HG03571 (cell line): ENCODE data around the gene FBL.
A peak's percentile ranks its signal among the peaks of the same experiment; 100 is the strongest.
"Not testable (repeated sequence)": the region's sequence is repeated elsewhere in the genome, so short reads cannot be mapped to it uniquely, and the experiment has no call there.

Experiments used
- ATAC-seq: cut with Tn5 transposase; IDR thresholded peaks from one replicate; pipeline ENCODE4 v1.9.1; 2021; ENCODE audit not compliant: unreplicated experiment

The FBL gene

GRCh38 chr19:39825531-39826076 is 20.6 kb downstream of the FBL start:
- ATAC-seq = no peak

DNA sequence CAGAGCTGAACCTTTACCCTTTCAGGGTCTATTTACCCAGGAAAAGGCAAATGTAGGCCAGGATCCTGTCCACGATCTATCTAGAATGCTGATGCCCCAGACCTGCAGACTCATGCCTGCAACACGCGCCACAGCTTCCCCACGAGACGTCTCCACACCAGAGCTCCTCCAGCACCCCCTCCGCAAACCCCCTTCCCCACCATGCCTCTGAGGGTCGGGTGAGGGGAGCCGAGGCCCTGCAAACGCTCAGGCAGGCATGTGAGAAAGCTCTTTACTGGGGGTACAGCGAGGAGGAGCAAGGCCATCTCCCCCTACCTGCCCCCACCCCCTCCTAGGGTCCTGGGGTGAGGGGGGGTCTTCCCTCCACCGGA is 21.1 kb downstream of the FBL start:
- no peak for ATAC-seq

DNA sequence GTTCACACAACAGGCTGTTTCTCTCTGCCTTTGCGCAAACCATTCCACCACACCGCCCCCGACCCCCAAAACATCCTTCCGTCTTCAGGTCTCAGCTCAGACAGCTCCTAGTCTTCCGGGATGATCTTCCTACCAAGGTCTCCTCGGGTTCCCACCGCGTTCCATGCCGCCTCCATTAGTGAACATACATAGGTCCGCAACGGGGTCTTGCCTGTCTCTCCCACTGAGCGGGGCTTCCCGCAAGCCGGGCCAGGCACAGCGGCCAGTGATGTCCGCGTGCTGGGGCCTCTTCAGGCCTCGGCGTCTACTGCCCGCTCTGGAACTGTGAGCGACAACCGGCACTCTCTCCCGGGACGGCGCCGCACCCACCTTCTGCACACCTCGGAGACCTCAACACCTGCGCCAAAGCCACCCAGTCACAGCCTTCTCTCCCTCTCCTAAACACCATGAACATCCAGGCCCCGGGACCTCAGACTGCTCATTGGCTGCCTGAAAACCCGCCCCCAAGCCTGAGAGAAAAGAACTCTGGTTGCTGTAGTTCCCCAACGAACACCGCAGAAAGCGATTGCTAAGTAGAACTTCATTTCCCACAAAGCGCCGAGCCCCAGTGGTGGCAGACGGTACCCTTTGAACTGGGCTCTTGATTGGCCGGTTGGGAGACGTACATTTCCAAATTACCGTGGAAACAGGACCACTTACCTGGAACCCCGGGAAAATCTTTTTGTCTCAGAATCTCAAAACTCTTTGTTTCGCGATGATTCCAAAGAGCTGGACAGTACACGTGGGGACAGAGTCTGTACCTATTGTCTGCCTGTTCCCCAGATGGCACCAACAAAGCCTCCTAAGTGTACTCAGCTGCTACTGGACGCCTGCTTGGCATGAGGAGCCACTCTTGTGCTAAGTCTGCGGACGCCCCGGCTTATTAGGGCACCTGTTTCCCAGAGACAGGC is 21.8 kb downstream of the FBL start:
- ATAC-seq = peak; percentile 73

- ATAC-seq = no peak
Measured at GRCh38 chr19:39823686-39824085, 22.5 kb downstream of the FBL start.

- ATAC-seq = no peak
Measured at GRCh38 chr19:39820696-39821095, 25.5 kb downstream of the FBL start.

DNA sequence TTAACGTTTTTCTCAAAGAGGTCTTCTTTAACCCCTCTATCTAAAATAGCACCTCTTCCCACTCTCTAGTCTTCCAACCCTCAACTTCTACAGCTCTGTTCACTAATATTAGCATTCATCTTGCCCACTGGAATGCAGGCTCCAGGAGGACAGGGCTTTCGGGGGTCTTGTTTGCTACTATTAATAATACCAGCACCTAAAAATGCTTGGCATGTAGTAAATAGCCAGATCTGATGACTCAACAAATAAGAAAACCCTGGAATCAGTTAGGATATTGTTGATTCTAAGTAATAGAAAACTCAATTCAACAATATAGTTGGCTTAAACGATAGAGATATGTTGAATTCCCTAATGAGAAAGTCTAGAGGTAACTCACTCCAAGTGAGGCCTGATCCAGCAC is 26.4 kb downstream of the FBL start:
- ATAC-seq = no peak

GRCh38 chr19:39818626-39819097 is 27.5 kb downstream of the FBL start:
- ATAC-seq = no peak

DNA sequence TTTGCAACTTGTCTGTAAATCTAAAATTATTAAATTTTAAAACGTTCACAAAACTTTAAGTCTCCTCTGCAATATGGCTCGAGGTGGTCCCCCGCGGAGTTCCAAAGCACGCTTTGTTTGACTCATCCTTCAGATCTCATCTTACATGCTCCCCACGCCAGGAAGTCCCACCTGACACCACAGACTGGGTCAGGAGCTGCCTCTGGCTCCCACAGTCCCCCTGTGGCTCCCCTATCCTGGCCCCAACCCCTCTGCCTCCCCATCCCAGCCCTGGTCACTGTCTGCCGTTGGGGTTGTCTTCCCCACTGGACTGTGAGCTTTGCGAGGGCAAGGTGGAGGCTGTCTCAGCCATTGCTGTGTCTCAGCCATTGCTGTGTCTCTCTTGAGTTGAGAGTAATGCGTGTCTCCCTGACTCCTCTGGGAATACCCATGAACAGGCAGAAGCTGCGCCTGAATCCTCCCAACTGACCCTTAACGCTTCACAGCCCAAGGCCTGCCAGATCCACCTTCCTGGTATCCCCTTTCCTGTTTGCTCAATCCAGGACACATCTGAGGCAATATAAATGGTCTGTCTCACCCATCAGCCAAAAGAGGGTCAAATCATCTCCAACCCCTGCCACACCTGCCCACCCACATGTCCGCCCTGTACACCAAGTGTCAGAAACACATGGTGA is 28.2 kb downstream of the FBL start:
- no peak for ATAC-seq

DNA sequence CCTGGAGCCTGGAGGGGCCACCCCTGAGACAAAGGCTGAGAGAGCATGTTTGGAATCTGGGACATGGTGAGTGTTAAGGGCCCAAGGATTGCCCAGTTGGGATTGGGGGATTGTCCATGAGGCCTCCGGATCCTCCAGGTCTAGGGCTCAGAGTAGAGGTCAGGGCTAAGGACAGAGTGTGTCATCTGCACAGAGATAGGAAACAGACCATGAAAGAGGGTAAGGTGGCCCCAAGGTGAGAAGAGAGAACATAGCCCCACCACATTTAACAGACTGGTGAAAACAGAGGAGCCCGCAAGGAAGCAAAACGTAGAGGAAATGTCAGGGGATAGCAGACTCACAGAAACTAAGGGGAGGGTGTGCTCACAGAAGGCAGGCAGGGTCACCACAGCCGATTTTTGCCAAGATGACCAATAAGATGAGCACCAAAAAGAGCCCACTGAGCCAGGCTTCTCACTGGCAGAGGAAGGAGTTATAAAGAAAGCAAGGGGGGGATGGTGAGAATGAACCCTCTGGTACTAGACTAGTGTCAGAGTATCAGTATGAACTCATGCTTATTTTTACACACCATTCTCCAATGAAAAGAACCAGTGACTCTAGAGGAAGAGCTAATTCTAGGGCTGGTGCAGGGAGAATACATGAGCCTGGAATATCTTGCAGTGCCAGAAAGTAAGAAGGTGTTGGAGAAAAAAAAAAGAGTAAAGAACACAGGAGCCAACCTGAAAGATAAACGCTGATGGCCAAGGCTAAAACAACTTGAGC is 29.7 kb downstream of the FBL start:
- no peak for ATAC-seq

- no peak for ATAC-seq
Measured at GRCh38 chr19:39814595-39814994, 31.6 kb downstream of the FBL start.

DNA sequence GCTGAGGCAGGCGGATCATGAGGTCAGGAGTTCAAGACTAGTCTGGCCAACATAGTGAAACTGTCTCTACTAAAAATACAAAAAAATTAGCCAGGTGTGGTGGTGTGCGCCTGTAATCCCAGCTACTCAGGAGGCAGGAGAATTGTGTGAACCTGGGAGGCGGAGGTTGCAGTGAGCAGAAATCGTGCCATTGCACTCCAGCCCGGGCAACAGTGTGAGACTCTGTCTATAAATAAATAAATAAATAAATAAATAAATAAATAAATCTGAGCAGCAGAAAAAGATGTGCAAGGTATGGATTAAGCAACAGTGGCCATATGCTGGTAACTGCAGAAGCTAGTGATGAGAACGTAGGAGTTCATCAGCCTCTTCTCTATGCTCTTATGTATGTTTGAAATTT is 32.1 kb downstream of the FBL start:
- ATAC-seq = not testable (repeated sequence)

- ATAC-seq = no peak
Measured at GRCh38 chr19:39813264-39813993, 32.8 kb downstream of the FBL start.

GRCh38 chr19:39811064-39811463 is 35.1 kb downstream of the FBL start:
- no peak for ATAC-seq

GRCh38 chr19:39810424-39810823 is 35.8 kb downstream of the FBL start:
- ATAC-seq = no peak

DNA sequence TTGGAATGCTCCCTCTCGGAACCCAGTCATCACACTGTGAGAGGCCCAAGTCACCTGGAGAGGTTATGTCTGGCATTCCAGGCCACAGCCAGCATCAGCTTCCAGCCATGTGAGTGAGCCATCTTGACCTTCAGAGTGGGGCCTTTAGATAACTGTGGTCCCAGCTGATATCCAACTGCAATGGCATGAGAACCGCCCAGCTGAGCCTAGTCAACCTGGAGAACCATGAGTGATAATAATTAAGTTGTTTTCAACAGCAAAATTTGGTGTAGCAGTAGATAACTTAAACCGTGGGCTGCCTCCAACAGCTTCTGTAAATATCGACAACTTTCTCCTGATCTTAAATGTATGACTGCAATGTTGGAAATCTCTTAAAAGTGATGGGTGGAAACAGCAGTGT is 36.8 kb downstream of the FBL start:
- ATAC-seq = no peak

GRCh38 chr19:39808688-39809087 is 37.5 kb downstream of the FBL start:
- not testable (repeated sequence) for ATAC-seq

DNA sequence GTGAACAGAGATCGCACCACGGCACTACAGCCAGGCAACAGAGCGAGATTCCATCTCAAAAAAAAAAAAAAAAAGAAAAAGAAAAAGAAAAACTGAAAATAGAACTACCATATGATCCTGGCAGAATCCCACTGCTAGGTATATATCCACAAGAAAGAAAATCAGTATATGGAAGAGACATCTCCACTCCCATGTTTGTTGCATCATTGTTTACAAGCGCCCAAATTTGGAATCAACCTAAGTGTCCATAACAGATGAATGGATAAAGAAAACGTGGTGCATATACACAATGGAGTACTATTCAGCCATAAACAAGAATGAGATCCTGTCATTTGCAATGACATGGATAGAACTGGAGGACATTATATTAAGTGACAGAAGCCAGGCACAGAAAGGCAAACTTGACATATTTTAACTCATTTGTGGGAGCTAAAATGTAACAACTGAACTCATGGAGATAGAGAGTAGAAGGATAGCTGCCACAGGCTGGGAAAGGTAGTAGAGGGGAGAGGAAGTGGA is 38.3 kb downstream of the FBL start:
- no peak for ATAC-seq

GRCh38 chr19:39805104-39805503 is 41.1 kb downstream of the FBL start:
- no peak for ATAC-seq

DNA sequence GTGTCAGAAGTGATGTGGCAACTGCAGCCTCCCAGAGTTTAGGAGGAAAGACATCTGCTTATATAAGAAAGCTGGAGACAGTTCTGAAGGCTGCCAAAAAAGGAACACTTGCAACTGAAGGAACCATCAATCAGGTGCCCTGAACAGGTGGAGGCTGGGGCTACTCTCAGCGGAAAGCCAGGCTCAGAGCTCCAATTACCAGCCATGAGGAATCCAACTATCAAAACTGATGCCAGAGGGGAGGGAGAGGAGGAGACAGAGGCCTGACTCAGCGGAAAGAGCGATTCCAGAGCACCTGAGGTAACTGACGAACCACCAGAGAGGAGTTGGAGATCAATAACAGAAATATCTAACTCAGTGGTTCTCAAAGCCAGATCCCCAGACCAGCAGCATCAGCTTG is 43.2 kb downstream of the FBL start:
- ATAC-seq = no peak

GRCh38 chr19:39797083-39797482 is 49.1 kb downstream of the FBL start:
- ATAC-seq = no peak
